Measurements from ENCODE around the gene C1orf210.

The C1orf210 gene

GRCh38 chr1:43293896-43294760 lies 8.7 kb upstream of the C1orf210 start:
- no peak for DNase-seq (ENCODE audit: low read depth)

- no peak for DNase-seq (ENCODE audit: low read depth)
Observed at GRCh38 chr1:43293176-43293575, 7.8 kb upstream of the C1orf210 start.

GRCh38 chr1:43292679-43293078 lies 7.3 kb upstream of the C1orf210 start:
- no peak for DNase-seq (ENCODE audit: low read depth)

- DNase-seq (ENCODE audit: low read depth), result no peak
Observed at GRCh38 chr1:43292216-43292615, 6.8 kb upstream of the C1orf210 start.

GRCh38 chr1:43288785-43289706 lies 3.7 kb upstream of the C1orf210 start:
- no peak for DNase-seq (ENCODE audit: low read depth)

GRCh38 chr1:43288058-43288784 lies 2.8 kb upstream of the C1orf210 start:
- no peak for DNase-seq (ENCODE audit: low read depth)

GRCh38 chr1:43286533-43286932 lies 1.2 kb upstream of the C1orf210 start:
- no peak for DNase-seq (ENCODE audit: low read depth)

- no peak for DNase-seq (ENCODE audit: low read depth)
Observed at GRCh38 chr1:43286115-43286514, 734 bp upstream of the C1orf210 start.

- no peak for DNase-seq (ENCODE audit: low read depth)
Observed at GRCh38 chr1:43284546-43285110, 753 bp downstream of the C1orf210 start.

- DNase-seq (ENCODE audit: low read depth), result no peak
Observed at GRCh38 chr1:43284065-43284464, 1.3 kb downstream of the C1orf210 start.

GRCh38 chr1:43282220-43283195 lies 2.9 kb downstream of the C1orf210 start:
- no peak for DNase-seq (ENCODE audit: low read depth)

- no peak for DNase-seq (ENCODE audit: low read depth)
Observed at GRCh38 chr1:43280692-43281091, 4.7 kb downstream of the C1orf210 start.

- no peak for DNase-seq (ENCODE audit: low read depth)
Observed at GRCh38 chr1:43279666-43280065, 5.7 kb downstream of the C1orf210 start.

- DNase-seq (ENCODE audit: low read depth), result no peak
Observed at GRCh38 chr1:43279161-43279560, 6.2 kb downstream of the C1orf210 start.

GRCh38 chr1:43277116-43277876 lies 8.1 kb downstream of the C1orf210 start:
- DNase-seq (ENCODE audit: low read depth), result no peak

- DNase-seq (ENCODE audit: low read depth), result no peak
Observed at GRCh38 chr1:43276673-43277072, 8.7 kb downstream of the C1orf210 start.

GRCh38 chr1:43275826-43276620 lies 9.4 kb downstream of the C1orf210 start:
- DNase-seq (ENCODE audit: low read depth), result no peak

- DNase-seq (ENCODE audit: low read depth), result no peak
Observed at GRCh38 chr1:43274804-43275180, 10.6 kb downstream of the C1orf210 start.

All from HS-27A (cell line).